Measurements from ENCODE around the gene ARID5B.
A peak's percentile ranks its signal among the peaks of the same experiment; 100 is the strongest.

The ARID5B gene

GRCh38 chr10:62081341-62082270 is 180.1 kb downstream of the ARID5B start:
- DNase-seq = peak in 1 of 3 experiments; percentile 55

GRCh38 chr10:62082271-62082656 is 180.8 kb downstream of the ARID5B start:
- DNase-seq = peak in 1 of 3 experiments; percentile 36

GRCh38 chr10:62082729-62083411 is 181.4 kb downstream of the ARID5B start:
- peak in 2 of 3 experiments; percentile 28 to 63 for DNase-seq

DNA sequence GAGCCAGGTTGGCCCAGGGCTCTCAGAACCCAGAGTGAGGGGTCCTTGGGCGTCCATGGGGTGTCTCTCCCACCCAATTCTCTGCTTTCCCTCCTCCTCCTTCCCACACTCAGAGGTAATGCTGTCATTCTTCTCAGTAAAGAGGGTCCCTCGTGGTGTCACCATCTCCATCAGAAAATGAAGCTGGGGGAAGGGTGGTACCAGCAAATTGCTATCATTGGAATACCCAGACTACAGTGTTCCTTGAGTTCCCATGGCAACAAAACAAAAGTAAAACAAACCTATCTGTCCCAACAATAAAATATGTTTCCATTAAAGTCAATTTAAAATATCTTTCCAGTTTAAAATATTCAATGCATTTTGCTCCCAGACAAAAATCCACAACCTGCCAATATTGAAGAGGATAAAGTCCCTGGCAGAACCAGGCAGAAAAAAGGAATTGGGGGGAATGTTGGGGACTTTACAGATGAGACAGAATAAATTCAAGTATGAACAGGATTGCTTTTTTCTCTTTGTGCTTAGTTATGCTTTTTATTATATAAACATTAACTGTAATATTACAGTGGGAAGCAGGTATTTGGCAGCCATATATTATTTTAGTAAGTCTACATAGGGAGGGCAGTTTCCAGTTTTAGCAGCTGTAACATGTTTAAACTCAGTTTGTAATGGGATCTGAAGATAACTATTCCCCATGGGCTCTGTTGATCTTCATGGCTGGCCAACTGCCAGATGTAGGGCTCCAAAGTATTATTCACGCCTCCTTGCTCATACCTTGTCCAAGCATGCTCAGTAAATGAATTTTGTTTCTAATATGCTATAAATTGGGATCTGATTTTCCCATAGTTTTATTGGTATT is 182.1 kb downstream of the ARID5B start:
- peak; percentile 45 to 87 (median 66) for DNase-seq

DNA sequence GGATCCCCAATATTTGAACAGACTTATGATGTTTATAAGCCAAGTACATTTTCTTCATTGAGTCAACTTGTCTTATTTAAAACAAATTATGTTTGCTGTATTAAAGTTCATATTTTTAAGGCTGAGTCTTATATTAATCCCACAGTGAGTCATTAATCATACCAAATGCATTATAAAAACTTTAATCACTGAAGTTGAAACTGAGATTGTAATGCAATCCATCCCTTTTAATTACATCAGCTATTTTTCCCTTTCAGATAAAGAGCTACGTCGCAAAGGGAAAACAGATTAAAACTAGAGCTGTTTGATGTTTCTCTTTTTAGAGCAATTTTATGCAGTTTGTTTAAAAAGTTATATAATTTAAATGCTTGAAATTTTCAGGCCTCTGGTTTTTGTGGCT is 183.0 kb downstream of the ARID5B start:
- DNase-seq = no peak

DNA sequence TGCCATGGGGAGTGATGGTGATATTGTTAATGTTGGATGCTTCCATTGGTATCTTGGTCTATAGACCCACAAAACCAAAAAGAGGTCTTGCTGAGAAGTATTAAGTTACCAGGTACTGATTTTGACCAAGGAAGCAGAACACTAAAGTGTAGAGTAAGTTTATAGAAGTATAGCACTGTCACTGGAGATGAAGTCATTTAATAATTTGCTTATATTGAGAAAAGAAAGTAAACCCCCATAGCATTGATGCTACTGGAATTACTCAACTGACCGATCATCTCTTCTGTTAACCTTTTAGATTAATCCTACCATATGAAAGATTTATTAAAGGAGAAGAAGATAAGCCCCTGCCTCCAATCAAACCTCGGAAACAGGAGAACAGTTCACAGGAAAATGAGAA is 183.9 kb downstream of the ARID5B start:
- DNase-seq = no peak

GRCh38 chr10:62085821-62086220 is 184.3 kb downstream of the ARID5B start:
- DNase-seq = no peak

DNA sequence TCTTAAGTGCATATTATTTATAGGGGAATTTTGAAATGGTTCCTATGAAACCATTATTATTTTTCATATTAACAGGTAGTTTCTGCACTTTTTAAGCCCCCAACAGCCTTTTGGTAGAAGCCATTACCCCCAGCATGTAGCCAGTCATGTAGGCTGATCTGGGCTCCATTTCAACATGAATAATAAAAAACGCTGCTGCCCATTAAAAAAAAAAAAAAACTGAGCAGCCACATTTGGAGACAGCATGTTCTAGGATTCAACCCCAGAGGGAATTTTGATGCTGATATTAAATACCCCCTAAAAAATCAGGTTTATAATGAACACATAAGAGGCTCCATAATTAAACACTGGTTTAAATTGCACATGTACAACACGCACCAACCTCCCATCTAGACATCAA is 185.8 kb downstream of the ARID5B start:
- no peak for DNase-seq

DNA sequence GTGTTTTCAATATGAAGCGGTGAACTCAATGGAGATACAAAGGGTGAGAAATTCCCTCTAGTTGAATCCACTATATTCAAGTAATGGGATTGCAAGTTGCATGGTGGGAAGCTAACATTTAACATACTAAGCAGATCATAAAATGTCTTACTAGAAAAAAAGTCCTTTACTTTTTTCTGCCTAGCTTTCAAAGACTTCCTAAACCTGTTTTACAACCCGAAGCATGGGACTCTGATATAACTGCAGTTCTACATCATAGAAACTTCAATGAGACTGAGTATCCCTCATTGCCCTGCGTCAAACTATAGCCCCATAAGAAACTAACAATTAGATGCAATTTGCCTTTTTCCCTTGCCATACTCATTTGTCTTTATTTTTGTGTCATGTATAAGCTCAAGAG is 187.3 kb downstream of the ARID5B start:
- DNase-seq = no peak

GRCh38 chr10:62092301-62093030 is 191.0 kb downstream of the ARID5B start:
- DNase-seq = no peak

DNA sequence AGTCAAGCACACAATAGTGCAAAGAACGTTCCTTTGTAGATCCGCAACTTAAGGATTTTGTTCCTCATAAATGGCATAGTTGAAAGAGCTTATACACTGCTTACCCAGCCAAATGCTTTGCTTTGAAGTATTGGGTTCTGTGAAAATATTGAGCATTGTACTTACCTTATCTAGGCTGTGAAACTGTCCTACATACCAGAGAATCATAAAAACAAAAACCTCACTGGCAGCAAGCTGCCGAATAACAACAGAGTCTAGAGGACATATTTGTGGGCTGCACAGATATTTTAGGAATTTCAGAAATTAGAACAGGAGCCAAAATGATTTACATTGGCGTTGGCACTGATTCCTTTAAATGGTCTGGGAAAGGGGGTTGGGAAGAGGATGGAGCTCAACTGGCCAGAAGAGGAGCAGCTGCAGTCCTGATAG is 192.4 kb downstream of the ARID5B start:
- DNase-seq = no peak

- peak in 1 of 3 experiments; percentile 7 for DNase-seq
Observed at GRCh38 chr10:62095181-62096122, 194.0 kb downstream of the ARID5B start.

GRCh38 chr10:62096256-62096933 is 194.9 kb downstream of the ARID5B start:
- no peak for DNase-seq

GRCh38 chr10:62098278-62099121 is 197.0 kb downstream of the ARID5B start:
- no peak for DNase-seq

- DNase-seq = no peak
Observed at GRCh38 chr10:62099299-62099698, 197.8 kb downstream of the ARID5B start.

DNA sequence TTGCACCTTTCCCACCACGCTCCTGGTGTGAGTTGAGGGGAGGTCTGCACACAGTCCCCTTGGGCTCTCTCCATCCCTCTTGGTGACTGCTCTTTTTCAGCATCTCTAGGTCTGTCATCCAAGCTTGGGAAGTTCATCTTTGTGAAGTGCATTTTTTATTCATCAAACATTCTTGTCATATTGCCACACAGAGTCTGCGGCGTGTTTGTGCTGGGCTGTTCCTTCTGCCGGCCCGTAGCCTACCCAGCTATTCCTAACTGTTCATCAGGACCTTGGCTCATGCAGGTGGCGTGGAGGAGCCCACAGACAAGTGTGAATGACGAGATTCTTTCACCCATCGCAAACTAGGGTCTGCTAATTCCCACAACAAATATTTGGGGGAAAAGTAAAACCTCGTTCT is 202.4 kb downstream of the ARID5B start:
- no peak for DNase-seq

GRCh38 chr10:62106929-62107519 is 205.5 kb downstream of the ARID5B start:
- peak in 1 of 3 experiments; percentile 29 for DNase-seq

GRCh38 chr10:62108759-62109586 is 207.5 kb downstream of the ARID5B start:
- no peak for DNase-seq
